ENCODE results near the gene COL9A2.

The COL9A2 gene

DNA sequence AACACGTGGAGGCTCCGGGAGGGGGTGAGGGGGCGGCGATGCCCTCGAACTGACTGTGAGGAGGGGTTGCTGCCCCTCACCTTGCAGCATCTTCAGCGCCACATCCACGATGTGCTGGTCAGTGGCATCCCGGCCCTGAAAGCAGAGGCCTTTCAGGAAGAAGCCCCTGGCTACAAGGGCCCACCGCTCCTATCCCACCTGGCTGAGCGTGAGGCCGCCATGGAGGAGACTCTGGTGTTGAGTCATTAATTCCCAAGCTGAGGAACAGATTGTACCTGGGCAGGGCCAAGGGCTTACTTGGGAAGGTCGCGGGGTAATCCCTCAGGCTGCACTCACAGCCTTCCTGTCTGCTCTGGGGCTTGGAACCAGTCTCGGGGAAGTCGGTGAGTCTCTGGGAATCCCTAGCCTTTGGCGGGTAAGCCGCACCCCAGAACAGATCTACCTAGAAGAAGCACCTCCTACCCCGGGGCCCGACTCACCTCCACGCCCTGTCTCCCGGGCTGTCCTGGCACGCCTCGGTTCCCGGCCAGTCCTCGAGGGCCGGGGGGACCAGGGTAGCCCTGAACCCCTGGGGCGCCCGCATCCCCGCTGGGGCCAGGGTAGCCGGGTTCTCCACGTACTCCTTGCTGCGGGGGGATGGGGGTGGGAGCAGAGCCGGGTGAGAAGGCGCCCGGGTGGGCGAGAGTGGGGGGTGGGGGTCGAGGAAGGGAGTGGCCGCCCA is 13.9 kb downstream of the COL9A2 start:
- DNase-seq (ENCODE audit: low read depth in 2 of 2): no peak

DNA sequence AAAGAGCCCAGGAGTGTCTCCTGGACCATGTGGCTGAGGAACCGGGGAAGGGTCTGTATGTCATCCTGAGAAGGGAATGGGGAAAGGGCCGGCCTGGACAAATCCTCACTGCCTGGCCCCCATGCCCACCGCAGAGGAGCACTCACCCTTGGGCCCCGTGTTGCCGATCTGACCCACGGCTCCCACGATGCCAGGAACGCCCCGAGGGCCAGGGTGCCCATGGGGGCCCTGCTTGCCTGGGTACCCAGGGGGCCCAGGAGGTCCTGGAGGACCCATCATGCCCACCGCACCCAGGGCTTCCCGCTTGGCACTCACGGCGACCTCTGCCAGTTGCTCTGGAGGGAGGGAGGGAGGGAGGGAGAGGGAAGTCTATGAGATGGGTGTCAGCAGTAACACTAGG is 14.6 kb downstream of the COL9A2 start:
- DNase-seq (ENCODE audit: low read depth in 2 of 2): no peak

DNA sequence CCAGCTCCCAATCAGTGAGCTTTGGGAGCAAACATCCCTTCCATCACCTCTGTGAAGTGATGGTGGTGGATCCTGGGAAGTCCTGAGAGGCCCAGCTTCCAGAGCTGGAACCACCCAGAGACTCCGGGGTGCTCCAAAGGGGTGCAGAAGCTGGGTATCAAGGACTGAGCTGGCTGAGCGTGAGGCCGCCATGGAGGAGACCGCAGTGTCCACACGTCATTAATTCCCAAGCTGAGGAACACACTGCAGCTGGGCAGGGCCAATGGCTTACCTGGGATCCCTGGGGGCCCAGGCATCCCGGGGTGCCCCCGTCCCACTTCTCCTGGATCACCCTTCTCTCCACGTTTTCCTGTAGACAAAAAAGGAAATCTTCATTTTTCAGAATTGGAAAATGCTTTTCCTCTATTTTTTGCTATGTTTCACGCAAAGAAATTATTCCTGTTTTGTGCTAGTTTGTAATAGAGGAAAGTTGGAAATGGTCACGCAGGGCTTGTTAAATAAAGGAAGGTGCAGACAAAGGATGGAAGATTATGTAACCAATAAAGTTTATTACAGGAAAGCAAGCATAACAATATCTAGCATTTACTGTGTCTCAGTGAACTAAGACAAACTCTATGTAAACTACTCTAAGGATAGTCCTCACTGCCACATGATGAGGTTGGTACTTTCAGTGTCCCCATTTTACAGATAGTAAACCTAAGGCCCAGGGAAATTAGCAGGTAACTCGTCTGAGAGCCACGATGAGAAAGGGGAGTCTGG is 15.4 kb downstream of the COL9A2 start:
- DNase-seq (ENCODE audit: low read depth in 2 of 2): no peak

DNA sequence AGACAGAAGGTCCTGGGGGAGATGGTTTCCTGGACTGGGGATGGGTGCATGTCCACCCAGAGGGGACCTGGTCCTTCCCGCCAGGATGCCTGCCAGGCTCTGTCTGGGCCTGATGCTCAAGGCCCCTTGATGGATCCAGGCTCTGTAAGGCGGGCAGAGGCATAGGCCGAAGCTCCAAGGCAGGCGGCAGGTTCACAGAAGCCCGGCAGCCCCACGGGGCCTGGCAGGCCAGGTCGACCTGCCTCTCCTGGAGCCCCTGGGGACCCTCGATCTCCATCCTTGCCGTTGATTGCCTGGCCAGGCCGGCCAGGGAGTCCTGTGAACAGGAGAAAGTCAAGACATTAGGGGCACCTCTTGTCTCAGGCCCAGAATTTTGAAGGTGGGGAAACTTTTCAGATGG is 16.0 kb downstream of the COL9A2 start:
- no peak for DNase-seq (ENCODE audit: low read depth in 2 of 2)

DNA sequence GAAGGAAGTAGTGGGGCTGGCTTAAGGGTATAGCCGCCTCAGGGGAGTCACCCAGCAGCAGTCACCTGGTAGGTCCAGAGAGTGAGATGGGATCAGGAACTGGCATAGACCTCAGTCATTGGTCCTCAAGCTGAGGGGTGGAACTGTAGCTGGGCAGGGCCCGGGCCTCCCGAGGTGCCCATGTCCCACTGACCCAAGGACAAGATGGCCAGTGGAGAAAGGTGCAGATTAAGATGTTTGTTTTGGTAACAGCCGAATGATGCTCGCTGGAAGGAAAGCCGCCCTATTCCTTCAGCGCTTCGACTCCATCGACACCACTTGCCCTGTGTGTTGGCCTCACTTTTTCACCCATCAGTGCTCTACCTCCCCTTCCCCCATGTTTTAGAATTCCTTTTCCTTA is 16.4 kb downstream of the COL9A2 start:
- no peak for DNase-seq (ENCODE audit: low read depth in 2 of 2)

DNA sequence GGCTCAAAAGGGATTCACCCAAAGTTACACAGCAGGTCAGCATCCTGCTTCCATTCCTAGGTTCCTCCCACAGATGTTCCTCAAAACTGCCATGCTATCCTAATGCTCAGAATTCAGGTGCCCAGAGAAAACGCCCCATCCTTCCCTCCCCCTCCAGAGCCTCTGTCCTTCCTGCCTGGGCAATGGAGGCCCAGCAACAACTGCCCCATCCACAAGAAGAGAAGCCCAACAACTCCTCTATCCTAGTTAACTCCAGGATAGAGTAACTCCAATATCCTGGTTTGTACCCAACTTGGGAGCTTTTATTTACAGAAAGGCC is 16.9 kb downstream of the COL9A2 start:
- no peak for DNase-seq (ENCODE audit: low read depth in 2 of 2)

DNA sequence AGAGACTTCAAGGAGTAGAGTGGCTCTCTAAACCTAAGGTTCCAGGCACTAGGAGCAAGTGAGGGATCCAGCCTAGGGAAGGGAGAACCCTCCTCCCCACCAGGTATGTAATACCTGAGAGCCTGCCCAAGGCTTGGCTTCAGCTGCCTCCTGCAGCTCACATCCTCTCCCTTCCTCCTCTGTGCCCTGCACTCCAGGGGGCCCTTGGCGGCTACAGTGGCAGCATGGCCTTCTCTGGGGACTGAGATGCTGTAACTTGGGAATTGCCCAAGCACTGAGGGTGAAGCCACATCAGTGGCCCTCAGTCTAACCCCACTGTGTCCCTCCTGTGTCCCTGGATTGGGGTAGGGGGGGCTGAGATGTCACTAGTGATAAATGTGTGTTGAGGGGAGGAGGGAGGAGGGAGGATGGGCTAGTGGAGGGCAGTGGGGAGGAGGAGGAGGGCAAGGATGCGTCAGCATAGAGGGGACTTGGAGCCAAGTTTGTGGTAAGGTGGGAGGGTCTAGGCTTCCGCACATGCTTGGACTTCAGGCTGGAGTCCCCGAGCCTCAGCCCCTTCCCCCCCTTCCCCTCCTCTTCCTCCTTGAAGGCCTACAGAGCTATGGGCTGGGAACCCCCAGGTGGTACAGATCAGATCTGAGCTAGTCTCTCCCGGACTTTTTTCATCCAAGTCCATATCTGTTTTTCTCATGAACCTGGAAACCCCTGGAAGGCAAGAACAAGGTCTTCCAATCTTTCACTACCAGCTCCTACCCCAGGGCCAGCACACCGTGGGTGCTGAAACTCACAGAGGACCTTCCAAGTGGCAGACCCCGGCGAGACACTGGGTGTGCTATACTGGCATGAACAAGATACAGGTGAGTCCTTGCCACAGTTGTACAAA is 17.5 kb downstream of the COL9A2 start:
- no peak for DNase-seq (ENCODE audit: low read depth in 2 of 2)

DNA sequence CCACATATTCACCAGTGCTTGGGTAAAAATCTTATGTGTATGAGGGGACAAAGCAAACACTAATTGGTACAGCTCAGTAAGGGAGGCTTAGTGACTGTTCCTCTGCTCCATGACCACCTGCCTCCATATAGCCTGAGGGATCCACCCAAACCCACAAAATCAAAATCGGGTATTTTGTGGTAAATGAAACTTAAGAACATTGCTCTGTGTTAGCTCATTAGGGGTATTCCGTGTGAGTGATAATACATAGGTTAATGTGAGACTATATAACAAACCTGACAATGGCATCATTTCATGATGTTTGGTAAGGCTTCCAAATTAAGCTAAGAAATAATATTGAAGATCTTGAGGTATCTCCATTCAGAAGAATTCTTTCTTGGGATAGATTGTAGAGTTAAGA is 25.8 kb downstream of the COL9A2 start:
- DNase-seq (ENCODE audit: low read depth in 2 of 2): no peak

DNA sequence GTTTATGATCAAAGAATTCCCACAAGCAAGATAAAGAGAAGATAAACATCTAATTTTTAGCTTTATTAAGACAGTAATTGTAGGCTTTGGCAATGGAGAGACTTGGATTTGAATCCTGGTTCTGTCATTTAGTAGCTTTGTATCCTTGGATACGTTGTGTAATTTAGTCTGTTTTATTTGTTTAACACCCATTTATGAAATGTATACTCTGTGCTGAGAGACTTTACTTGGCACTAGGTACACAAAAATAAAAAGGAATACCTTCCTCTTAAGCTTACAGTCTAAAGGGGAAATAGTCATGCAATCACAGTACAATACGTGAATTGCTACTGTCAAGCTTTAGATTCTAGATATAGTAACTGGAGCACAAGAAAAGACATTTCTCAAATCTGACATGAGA is 35.2 kb downstream of the COL9A2 start:
- DNase-seq (ENCODE audit: low read depth in 2 of 2): no peak

DNA sequence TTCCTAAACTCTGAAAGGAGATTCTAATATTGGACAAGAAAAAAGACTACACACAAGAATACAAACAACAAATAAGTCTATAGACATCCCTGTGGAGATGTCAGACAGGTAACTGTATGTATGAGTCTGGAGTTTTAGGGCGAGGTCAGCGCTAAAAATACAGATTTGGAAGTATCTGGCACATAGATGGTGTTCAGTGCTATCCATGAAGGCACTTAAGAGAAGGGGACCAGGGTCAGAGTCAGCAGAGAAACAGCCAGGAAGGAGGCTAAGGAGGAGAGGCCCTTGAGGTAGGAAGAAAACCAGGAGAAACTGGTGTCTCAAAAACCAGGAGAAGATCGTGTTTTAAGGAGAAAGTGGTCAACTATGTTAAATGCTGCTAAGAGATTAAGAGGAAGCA is 41.0 kb downstream of the COL9A2 start:
- DNase-seq (ENCODE audit: low read depth in 2 of 2): no peak

DNA sequence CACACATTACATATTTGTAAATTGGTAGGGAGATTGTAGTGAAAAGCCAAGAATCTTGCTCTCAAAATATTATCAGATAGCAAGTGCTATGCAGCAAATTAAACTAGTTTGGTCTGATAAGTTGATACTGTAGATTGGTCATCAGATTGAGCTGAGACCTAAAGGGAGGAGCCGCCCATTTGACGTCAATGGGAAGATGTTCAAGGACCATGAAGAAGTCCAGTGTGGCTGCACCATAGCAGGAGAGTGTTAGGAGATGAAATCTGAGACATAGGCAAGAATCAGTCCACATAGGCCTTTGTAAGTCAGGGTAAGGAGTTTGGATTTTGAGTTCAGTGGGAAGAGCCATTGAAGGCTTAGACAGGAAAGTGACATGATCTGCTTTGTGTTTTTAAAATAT is 42.8 kb downstream of the COL9A2 start:
- no peak for DNase-seq (ENCODE audit: low read depth in 2 of 2)

DNA sequence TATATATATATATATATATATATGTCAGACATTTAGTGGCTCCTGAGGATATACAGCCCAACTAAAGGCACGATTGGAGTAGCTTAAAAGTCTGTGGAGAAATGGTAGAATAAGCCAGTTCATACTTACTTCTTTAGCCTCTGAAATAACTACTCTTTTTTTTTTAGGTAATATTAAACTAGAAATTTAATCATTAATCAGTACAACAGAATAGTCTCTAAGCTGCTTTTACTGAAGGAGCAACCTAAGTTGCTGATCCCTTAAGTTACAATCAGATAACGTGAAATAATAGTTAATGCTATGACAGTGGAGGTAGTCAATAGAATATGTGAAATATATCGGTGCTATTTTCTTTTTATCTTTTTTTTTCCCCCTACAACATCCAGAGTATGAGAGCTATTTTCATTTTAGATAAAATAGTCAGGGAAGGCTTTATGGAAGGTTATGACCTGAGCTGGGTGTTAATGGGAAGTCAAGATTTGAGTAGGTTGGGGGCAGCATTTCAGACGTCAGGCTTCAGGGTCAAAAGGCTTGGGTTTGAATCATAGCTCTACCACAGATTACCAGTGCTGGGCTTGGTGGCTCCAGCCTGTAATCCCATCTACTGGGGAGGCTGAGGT is 43.4 kb downstream of the COL9A2 start:
- no peak for DNase-seq (ENCODE audit: low read depth in 2 of 2)

DNA sequence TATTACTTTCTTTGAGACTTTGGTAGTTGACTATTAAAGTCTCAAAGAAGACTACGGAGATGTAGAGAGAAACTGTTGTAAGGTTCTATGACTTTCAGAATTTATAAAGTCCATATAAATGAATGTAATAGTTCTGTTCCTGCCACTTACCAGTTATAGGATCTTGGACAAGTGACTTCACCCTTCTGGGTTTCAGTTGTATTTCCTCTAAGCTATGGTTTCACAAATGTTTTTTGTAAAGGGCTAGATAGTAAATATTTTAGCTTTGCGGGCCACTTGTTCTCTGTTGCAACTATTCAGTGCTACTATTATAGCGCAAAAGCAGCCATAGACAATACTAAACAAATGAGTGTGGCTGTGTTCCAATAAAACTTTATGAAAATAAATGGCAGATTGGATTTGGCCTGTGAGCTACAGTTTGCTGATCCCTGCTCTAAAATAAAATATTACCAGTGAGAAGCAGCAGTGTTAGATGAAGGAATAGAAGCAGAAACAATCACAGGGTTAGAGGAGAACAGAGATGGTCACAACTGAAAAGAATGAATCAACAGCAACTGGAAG is 44.4 kb downstream of the COL9A2 start:
- no peak for DNase-seq (ENCODE audit: low read depth in 2 of 2)

DNA sequence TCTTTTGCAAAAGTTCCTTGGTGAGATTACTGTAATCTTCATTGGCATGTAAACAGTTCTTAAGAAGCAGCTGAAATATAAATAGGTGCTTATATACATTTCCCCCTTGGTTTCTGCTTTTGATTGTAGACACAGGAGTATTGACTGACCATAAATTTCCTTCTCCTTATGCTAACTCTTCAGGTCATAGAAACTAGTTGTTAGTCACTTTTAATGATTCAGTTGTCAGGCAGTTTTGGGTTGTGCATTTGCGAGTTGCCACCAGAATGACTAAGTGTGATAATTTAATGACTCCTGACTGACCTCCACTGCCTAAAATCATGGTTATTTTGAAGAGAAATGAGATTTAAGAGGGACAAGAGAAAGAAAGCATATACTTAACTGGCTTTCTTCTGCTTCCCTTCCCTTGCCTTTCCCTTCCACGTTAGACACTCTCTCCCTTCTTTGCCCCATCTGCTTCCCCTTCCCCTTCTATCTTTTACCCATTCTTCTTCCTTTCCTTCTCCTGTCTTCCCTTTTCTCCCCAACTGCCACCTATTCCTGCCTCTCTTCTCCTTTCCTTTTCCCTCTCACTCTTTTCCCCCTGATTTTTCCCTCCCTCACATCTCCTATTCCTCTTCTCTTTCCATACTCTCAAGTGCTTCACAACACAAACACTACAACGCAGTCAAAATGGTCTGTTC is 46.8 kb downstream of the COL9A2 start:
- DNase-seq (ENCODE audit: low read depth in 2 of 2): no peak

DNA sequence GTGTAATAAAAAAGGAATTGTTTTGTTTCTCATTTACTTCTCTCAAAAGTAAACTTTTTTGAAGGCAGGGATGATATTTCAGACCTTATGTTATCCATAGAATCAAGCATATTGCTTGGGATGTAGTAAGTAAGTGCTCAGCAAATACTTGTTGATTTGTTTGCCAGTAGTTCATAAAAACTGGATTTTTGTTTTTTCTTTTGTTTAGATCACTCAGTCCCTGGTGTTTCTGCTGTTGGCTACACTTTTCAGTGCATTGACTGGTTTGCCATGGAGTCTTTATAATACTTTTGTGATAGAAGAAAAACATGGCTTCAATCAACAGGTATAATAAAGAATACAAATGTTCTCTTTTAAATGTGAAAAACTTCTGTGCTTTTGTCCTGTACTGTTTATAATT is 48.9 kb downstream of the COL9A2 start:
- no peak for DNase-seq (ENCODE audit: low read depth in 2 of 2)

DNA sequence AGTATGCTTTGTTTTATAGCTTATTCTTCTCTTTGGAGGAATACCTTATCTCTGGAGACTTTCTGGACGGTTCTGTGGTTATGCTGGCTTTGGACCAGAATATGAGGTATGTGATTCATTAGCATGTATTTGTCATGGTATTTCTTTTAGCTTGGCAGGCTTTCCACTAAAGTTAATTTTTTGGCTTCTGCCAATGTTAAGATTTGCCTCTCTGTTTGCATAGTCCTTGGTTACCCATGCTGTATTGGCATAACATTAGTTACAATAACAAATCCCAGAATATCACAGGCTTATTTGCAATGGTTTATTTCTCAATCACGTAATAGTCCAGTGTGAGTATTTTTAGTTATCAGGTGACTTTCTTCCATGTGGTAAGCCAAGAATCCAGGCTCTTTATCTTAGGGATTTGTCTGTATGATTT is 49.3 kb downstream of the COL9A2 start:
- DNase-seq (ENCODE audit: low read depth in 2 of 2): no peak

DNA sequence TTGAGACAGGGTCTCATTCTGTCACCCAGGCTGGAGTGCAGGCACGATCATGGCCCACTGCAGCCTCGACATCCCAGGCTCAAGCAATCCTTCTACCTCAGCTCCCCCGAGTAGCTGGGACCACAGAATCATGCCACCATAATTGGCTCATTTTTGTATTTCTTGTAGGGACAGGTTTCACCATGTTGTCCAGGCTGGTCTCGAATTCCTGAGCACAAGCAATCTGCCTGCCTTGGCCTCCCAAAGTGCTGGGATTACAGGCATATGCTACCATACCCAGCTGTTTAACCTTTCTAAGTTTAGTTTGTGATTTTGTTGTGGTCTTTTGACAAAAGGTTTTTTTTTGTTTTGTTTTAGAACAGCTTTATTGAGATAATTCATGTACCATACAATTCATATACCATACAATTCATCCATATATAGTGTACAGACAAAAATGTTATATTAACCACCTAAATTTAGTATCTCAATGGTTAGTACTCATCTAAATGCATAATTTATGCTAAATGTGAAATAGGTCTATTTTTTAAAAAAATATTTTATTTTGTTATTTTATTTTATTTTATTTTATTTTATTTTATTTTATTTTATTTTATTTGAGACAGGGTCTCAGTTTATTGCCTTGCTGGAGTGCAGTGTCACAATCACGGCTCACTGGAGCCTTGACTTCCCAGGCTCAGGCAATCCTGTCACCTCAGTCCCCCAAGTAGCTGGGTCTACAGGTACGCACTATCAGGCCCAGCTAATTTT is 50.1 kb downstream of the COL9A2 start:
- DNase-seq (ENCODE audit: low read depth in 2 of 2): no peak

DNA sequence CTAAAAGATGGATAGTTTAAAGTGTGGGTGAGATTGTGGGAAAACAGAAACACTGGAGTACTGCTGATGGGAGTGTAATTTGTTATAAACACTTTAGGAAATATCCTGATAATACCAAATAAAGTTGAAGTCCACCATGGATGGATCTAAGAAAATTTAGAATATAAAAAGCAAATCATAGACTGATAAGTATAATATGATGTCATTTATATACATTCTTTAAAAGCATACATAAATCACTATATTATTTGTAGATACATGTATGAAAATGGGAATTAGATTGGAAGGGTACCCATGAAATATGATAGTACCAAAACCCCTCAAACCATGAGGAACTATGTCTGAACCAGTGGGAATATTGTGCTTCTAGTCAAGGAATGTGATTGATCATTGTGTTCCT is 51.2 kb downstream of the COL9A2 start:
- no peak for DNase-seq (ENCODE audit: low read depth in 2 of 2)

DNA sequence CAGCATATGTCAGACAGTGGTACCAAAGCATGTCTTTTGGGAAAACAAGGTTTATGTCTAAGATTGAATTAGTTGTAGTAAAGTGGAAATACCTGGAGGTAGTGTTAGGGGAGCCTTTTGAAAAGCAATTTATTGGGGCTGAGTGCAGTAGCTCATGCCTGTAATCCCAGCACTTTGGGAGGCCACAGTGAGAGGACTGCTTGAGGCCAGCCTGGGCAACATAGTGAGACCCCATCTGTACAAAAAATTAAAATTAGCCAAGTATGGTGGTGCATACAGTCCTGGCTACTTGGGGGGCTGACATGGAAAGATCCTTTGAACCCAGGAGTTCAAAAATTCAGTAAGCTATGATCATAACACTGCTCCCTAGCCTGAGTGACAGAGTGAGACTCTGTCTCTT is 51.8 kb downstream of the COL9A2 start:
- DNase-seq (ENCODE audit: low read depth in 2 of 2): no peak

DNA sequence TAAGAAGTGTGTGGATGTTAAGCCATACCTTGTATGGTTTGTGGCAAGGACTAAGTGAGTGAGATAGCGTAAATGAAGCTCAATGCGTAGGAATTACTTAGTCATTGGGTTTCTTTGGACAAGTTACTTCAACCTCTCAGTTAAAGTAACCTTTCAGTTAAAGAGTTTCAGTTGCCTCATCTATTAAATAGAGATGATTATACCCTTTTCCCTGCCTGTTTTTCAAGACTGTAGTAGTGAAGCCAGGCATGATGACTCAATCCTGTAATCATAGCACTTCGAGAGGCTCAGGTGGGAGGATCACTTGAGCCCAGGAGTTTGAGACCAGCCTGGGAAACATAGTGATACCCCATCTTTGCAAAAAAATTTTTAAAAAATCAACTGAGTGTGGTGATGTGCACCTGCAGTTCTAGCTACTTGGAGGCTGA is 52.7 kb downstream of the COL9A2 start:
- no peak for DNase-seq (ENCODE audit: low read depth in 2 of 2)

DNA sequence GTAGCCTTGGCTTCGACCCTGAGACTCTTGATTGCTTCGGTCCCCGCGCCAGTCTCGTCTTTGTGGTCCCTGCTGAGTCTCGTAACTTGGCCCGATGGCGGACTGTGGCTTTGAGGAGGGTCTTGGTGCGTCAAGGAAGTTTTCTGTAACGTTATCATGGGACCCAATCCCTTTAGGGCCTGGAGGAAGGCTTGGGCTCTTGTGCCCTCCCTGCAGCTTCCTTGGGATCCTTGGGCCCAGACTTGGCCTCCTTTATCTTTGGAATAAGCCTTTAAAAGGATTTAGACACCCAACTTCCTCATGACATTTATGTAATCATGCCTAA is 58.7 kb downstream of the COL9A2 start:
- no peak for DNase-seq (ENCODE audit: low read depth in 2 of 2)

Data from stimulated activated CD4-positive, alpha-beta T cell treated with anti-CD3 and anti-CD28 coated beads, Interleukin-12 subunit alpha, Interleukin-12 subunit beta, amount 100 ng/mL, for 24 hours (primary cell).